DMS153 treated with DMSO at 0.1 percent for 48 hours (cell line): ENCODE measurements around the gene IL4R.
"Not testable (repeated sequence)": the region's sequence is repeated elsewhere in the genome, so short reads cannot be mapped to it uniquely, and the experiment has no call there.

Source experiments
- DNase-seq: peaks from one replicate; lab custom pipeline; 2025; ENCODE audit not compliant: unreplicated experiment; lab: John Stamatoyannopoulos, UW

IL4R gene

GRCh38 chr16:27327586-27327915 lies 13.8 kb downstream of the IL4R start:
- DNase-seq: no peak

- no peak for DNase-seq
Observed at GRCh38 chr16:27328937-27329336, 15.2 kb downstream of the IL4R start.

- DNase-seq: not testable (repeated sequence)
Observed at GRCh38 chr16:27329376-27330079, 15.8 kb downstream of the IL4R start.

GRCh38 chr16:27330542-27330941 lies 16.8 kb downstream of the IL4R start:
- DNase-seq: no peak

GRCh38 chr16:27332105-27332504 lies 18.3 kb downstream of the IL4R start:
- DNase-seq: no peak

GRCh38 chr16:27333104-27333503 lies 19.3 kb downstream of the IL4R start:
- DNase-seq: no peak

GRCh38 chr16:27333549-27333948 lies 19.8 kb downstream of the IL4R start:
- DNase-seq: no peak

- no peak for DNase-seq
Observed at GRCh38 chr16:27334192-27334764, 20.5 kb downstream of the IL4R start.

GRCh38 chr16:27334838-27335237 lies 21.1 kb downstream of the IL4R start:
- no peak for DNase-seq

GRCh38 chr16:27335349-27336053 lies 21.7 kb downstream of the IL4R start:
- DNase-seq: no peak

GRCh38 chr16:27337024-27337423 lies 23.2 kb downstream of the IL4R start:
- no peak for DNase-seq

GRCh38 chr16:27339180-27339579 lies 25.4 kb downstream of the IL4R start:
- no peak for DNase-seq

- no peak for DNase-seq
Observed at GRCh38 chr16:27340654-27341053, 26.9 kb downstream of the IL4R start.

- DNase-seq: no peak
Observed at GRCh38 chr16:27341549-27341948, 27.8 kb downstream of the IL4R start.

GRCh38 chr16:27341971-27342370 lies 28.2 kb downstream of the IL4R start:
- DNase-seq: no peak

- DNase-seq: no peak
Observed at GRCh38 chr16:27344721-27345120, 30.9 kb downstream of the IL4R start.

GRCh38 chr16:27345201-27345600 lies 31.4 kb downstream of the IL4R start:
- DNase-seq: no peak

- DNase-seq: no peak
Observed at GRCh38 chr16:27346819-27347218, 33.0 kb downstream of the IL4R start.

GRCh38 chr16:27347930-27348685 lies 34.3 kb downstream of the IL4R start:
- no peak for DNase-seq

GRCh38 chr16:27349276-27349675 lies 35.5 kb downstream of the IL4R start:
- DNase-seq: no peak

GRCh38 chr16:27350006-27350405 lies 36.2 kb downstream of the IL4R start:
- DNase-seq: no peak

GRCh38 chr16:27351989-27352388 lies 38.2 kb downstream of the IL4R start:
- no peak for DNase-seq
